GM12878 (cell line): Measurements from ENCODE around the gene DYNC1I1. TPM values are rescaled to one million over a fixed set of nuclear protein-coding genes. Genes with fewer than 3 reads are reported as not detected.

Experiments
- ATAC-seq: fragments of 200-7000 bp; cut with Tn5 transposase; 3 replicates; pipeline ENCODE4 v1.9.1; 2020; ENCODE audit warnings: mild to moderate bottlenecking, moderate library complexity
- BruUV-seq: library from RNA; stranded (reverse); fragments of 400-500 nt; replicated peaks from 2 replicates; lab custom pipeline; 2021; lab: Mats Ljungman, UMichigan
- CTCF ChIA-PET: fragments of 300-600 bp; sonication (Branson Sonifier 250); formaldehyde crosslinking; extraction: SDS; loops from one replicate; lab custom pipeline; 2021; ENCODE audit warnings: inconsistent platforms; lab: Yijun Ruan, JAX
- POLR2A ChIA-PET: fragments of 350-600 bp; formaldehyde crosslinking; extraction: SDS; loops from one replicate; lab custom pipeline; 2021; ENCODE audit warnings: inconsistent platforms; lab: Charles Lee
- RAD21 ChIA-PET: fragments of 300-600 bp; sonication (Branson Sonifier 250); formaldehyde crosslinking; loops from one replicate; lab custom pipeline; 2023; ENCODE audit warnings: antibody characterized with exemption; ENCODE audit not compliant: unreplicated experiment; lab: Charles Lee
- SMC1A ChIA-PET: fragments of 300-600 bp; sonication (Branson Sonifier 250); formaldehyde crosslinking; loops from one replicate; lab custom pipeline; 2023; ENCODE audit not compliant: unreplicated experiment, uncharacterized antibody; lab: Charles Lee
- DNase-seq: peaks from one replicate; pipeline ENCODE4 v3.0.0-alpha.2; 2011; ENCODE audit warnings: low read depth, low spot score
- FAIRE-seq: peaks from 3 replicates; lab custom pipeline; 2011; peaks lifted over from hg19 to GRCh38; lab: Jason Lieb, UNC
- H2AFZ ChIP-seq: 2 replicates; pipeline ENCODE4 v1.6.0; 2011; ENCODE audit warnings: low read depth, low read length, control low read depth; ENCODE audit not compliant: control insufficient read depth
- H3K27ac ChIP-seq: 2 replicates; pipeline ENCODE4 v1.5.1; 2011; ENCODE audit warnings: control low read depth; ENCODE audit not compliant: control insufficient read depth, insufficient read depth
- H3K27me3 ChIP-seq, 2 experiments: replicated peaks in 1 of 2; 2 replicates each; pipeline versions ENCODE4 v1.6.0 to v1.6.1; 2011; ENCODE audit warnings: low read length in 1 of 2; ENCODE audit not compliant: control insufficient read depth in 2 of 2, insufficient read depth in 2 of 2
- H3K36me3 ChIP-seq, 2 experiments: 2 replicates each; pipeline ENCODE4 v1.5.1; 2011; ENCODE audit warnings: low read length in 1 of 2; ENCODE audit not compliant: control insufficient read depth in 2 of 2, insufficient read depth in 2 of 2
- H3K4me1 ChIP-seq: 2 replicates; pipeline ENCODE4 v1.6.1; 2011; ENCODE audit warnings: mild to moderate bottlenecking, low read length, moderate library complexity, mixed read lengths; ENCODE audit not compliant: control insufficient read depth, insufficient read depth
- H3K4me2 ChIP-seq: 2 replicates; pipeline ENCODE4 v1.6.0; 2011; ENCODE audit warnings: control low read depth; ENCODE audit not compliant: control insufficient read depth, insufficient read depth
- H3K4me3 ChIP-seq: fragments of 200-600 bp; sonication (generic); 2 replicates; pipeline ENCODE4 v1.5.1; 2016
- H3K79me2 ChIP-seq: 2 replicates; pipeline ENCODE4 v1.6.0; 2011; ENCODE audit warnings: low read length; ENCODE audit not compliant: control insufficient read depth, insufficient read depth
- H3K9ac ChIP-seq: 2 replicates; pipeline ENCODE4 v1.8.0; 2011; ENCODE audit warnings: low read length, control low read depth, mixed read lengths; ENCODE audit not compliant: control insufficient read depth, insufficient read depth
- H3K9me3 ChIP-seq: replicated peaks from 3 replicates; pipeline ENCODE4 v1.5.1; 2011; ENCODE audit warnings: mild to moderate bottlenecking, low read length; ENCODE audit not compliant: control insufficient read depth, insufficient read depth
- H4K20me1 ChIP-seq: 2 replicates; pipeline ENCODE4 v1.6.0; 2011; ENCODE audit not compliant: control insufficient read depth, insufficient read depth
- FOXK2 ChIP-seq: fragments of 450-650 bp; IDR thresholded peaks from 2 replicates; pipeline ENCODE4 v1.6.1; 2017; ENCODE audit warnings: mild to moderate bottlenecking, moderate library complexity
- MXI1 ChIP-seq: fragments of 150-350 bp; IDR thresholded peaks from 2 replicates; pipeline ENCODE4 v1.6.1; 2011; ENCODE audit warnings: low read depth, mild to moderate bottlenecking, inconsistent platforms, low read length, improper control_type of control experiment
- SRF ChIP-seq, 2 experiments: IDR thresholded peaks; 2 replicates each; pipeline ENCODE4 v1.6.1; 2011; ENCODE audit warnings: low read depth in 2 of 2, low read length in 2 of 2, mild to moderate bottlenecking in 1 of 2, moderate library complexity in 1 of 2
- WGBS: methylation state at CpG from one replicate; pipeline ENCODE4 v1.1.6; 2016; ENCODE audit warnings: low lambda C conversion rate; ENCODE audit not compliant: insufficient replicate concordance, insufficient coverage; ENCODE audit errors: missing lambda C conversion rate; 5-methylcytosine and 5-hydroxymethylcytosine counted together
- in situ Hi-C: fragments of 300-500 bp; cut with MboI; formaldehyde crosslinking; loops from 9 replicates; pipeline ENCODE4 v1.14.3; 2018; ENCODE audit warnings: mixed read lengths
- intact Hi-C: fragments of 100-400 bp; cut with micrococcal nuclease; formaldehyde crosslinking; loops from one replicate; pipeline ENCODE4 v1.14.2; 2022; ENCODE audit not compliant: unreplicated experiment
- polyA plus RNA-seq, 11 experiments: library from polyadenylated mRNA; depleted of rRNA in 4 of 11; unstranded in 6 of 11; stranded (reverse) in 5 of 11; fragments of >200 nt; fragmentation: Nextera tagmentation in 4 of 11; fragmentation: Illumina TruSeq in 1 of 11; extraction: Ambion mirVana in 4 of 11; extraction: Trizol in 1 of 11; gene quantifications; 1 replicate in 1 of 11; 2 replicates in 10 of 11; pipeline versions ENCODE4 v1.2.1 to v1.2.3, GENCODE V29; 2011 to 2016; ENCODE audit warnings: inconsistent platforms in 2 of 11, missing spikeins in 2 of 11, low read depth in 1 of 11
- total RNA-seq, 4 experiments: library from RNA; depleted of rRNA in 3 of 4; stranded (reverse); fragments of >200 nt in 3 of 4; fragmentation: Illumina TruSeq in 1 of 4; extraction: Trizol in 1 of 4; gene quantifications; 2 replicates each; pipeline versions ENCODE4 v1.2.1 to v1.2.3, GENCODE V29; 2013 to 2021
- TF ChIP-seq, protein P1 (sequence below): IDR thresholded peaks from 2 replicates; pipeline ENCODE4 v1.6.1; 2011; ENCODE audit warnings: borderline replicate concordance, low read depth, mild to moderate bottlenecking, moderate library complexity, mixed read lengths, low read length; ENCODE audit not compliant: insufficient read depth; ENCODE audit errors: extremely low read length

Gene DYNC1I1
- total and polyA plus RNA-seq, 10 of the 15 experiments (the other 5 are each of a cell fraction or from before 2014, with no cell fraction given): 0.05 to 0.91 (median 0.14) TPM; not detected in 3

DNA sequence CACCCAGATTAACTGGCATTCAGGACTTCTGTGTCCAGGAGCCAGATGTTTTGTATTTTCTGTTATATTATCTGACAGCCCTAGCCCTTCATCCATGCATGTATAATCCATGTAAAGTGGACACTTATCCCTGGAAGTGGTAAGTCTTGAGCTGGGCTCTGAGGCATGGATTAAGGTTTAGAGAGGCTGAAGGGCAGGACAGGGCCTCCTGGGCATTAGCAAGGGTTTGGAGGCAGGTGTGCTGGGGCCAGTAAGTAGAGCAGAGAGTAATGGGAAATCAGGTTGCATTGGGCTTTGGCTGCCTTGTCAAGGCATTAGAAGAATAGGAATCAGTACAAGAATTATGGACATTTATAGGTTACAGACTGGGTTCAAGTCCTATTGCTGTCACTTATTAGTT, 138.0 kb downstream of the DYNC1I1 start (continued):
- TF ChIP-seq, protein P1, sequence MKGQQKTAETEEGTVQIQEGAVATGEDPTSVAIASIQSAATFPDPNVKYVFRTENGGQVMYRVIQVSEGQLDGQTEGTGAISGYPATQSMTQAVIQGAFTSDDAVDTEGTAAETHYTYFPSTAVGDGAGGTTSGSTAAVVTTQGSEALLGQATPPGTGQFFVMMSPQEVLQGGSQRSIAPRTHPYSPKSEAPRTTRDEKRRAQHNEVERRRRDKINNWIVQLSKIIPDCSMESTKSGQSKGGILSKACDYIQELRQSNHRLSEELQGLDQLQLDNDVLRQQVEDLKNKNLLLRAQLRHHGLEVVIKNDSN: no peak
- TF ChIP-seq FOXK2 (no peak), MXI1 (no peak)

DNA sequence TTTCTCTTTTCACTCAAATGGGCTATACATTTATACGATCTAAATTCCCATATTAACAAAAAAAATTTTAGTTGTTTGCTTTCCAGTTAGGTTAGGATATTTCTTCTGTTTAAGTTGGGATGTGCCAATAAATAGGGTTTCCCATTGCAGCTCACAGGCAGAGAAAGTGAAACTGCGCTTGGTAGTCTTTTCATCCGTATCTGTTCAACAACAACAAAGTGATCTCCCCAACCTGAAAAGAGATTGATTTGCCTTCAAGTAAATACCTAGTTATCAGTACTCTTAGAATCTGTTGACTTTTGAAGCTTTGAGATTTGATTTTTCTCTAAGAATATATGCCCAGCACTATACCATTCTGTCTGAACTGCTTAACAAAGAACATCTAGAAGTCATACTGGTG, 143.4 kb downstream of the DYNC1I1 start:
- WGBS: 25% methylated on average over 3 of the region's 3 CpGs
- Histone ChIP-seq H3K9ac (no peak overlapping the region), H3K27me3 (no peaks in the 10 kb centered on the region), H3K4me2 (no peak overlapping the region), H3K4me3 (no peak overlapping the region), H4K20me1 (no peaks in the 10 kb centered on the region; the same call in 1 of the 2 replicates), H3K4me1 (no peaks in the 10 kb centered on the region), H2AFZ (no peak overlapping the region), H3K27ac (no peak overlapping the region), H3K79me2 (no peaks in the 10 kb centered on the region), H3K9me3 (no peaks in the 10 kb centered on the region), H3K36me3 (no peaks in the 10 kb centered on the region)
- no peak for TF ChIP-seq SRF (IDR thresholded peaks at IDR 0.05; ENCODE audit: low read depth in 2 of 2, low read length in 2 of 2)
- intact Hi-C loops (loop anchor here (1.0 to 10.0 kb wide), 6 partner anchors 162 to 1920 kb away; no protein-coding TSS in a partner anchor), in situ Hi-C loops (loop anchor here (10.0 kb wide), 1 partner anchor 1919 kb away; no protein-coding TSS in a partner anchor)
- SMC1A ChIA-PET: interaction anchor here (0.9 to 3.4 kb wide), 10 partner anchors 8 to 1149 kb away, joined by 3 to 22 read pairs (median 6); no protein-coding TSS in a partner anchor
- POLR2A ChIA-PET: no interaction called here
- CTCF ChIA-PET: interaction anchor here (0.6 to 7.7 kb wide), 16 partner anchors 9 to 1758 kb away, joined by 3 to 91 read pairs (median 6); no protein-coding TSS in a partner anchor
- no peak for ATAC-seq
- no TSS peak for BruUV-seq
- DNase-seq: no peak
- RAD21 ChIA-PET: interaction anchor here (0.7 to 3.9 kb wide), 7 partner anchors 9 to 1177 kb away, joined by 3 to 28 read pairs (median 3); no protein-coding TSS in a partner anchor
- no peak for FAIRE-seq
